Aorta (tissue), 5 donors: Measurements from ENCODE around the gene ZCCHC17. TPM values are rescaled to one million over a fixed set of nuclear protein-coding genes. Genes with fewer than 3 reads are reported as not detected.
A peak's percentile ranks its signal among the peaks of the same experiment; 100 is the strongest.

Experiments used
- ATAC-seq: fragments of 200-7000 bp; cut with Tn5 transposase; one replicate; pipeline ENCODE4 v1.9.1; 2022; ENCODE audit warnings: moderate library complexity; ENCODE audit not compliant: low FRiP score
- DNase-seq, 2 donors: peaks; one replicate each; pipeline ENCODE4 v3.0.0-alpha.2; 2020
- H3K27ac ChIP-seq, 2 donors: one replicate each; pipeline ENCODE4 v1.5.1; 2013; ENCODE audit warnings: low read length in 2 of 2, mild to moderate bottlenecking in 2 of 2, moderate library complexity in 2 of 2, control low read depth in 1 of 2, inconsistent platforms in 1 of 2, low read depth in 1 of 2
- H3K27me3 ChIP-seq, 2 donors: one replicate each; pipeline ENCODE4 v1.6.1; 2013; ENCODE audit warnings: control low read depth in 1 of 2, low read length in 1 of 2, mild to moderate bottlenecking in 1 of 2, moderate library complexity in 1 of 2; ENCODE audit not compliant: insufficient read depth in 2 of 2, control insufficient read depth in 1 of 2
- H3K36me3 ChIP-seq, 2 donors: one replicate each; pipeline ENCODE4 v1.6.1; 2013; ENCODE audit warnings: control low read depth in 1 of 2, low read length in 1 of 2, mild to moderate bottlenecking in 1 of 2; ENCODE audit not compliant: insufficient read depth in 2 of 2, control insufficient read depth in 1 of 2
- H3K4me1 ChIP-seq, 2 donors: one replicate each; pipeline ENCODE4 v1.6.1; 2013; ENCODE audit warnings: low read length in 2 of 2, control low read depth in 1 of 2, mild to moderate bottlenecking in 1 of 2, moderate library complexity in 1 of 2; ENCODE audit not compliant: insufficient read depth in 2 of 2, control insufficient read depth in 1 of 2
- H3K4me3 ChIP-seq, 2 donors: one replicate each; pipeline ENCODE4 v1.5.1; 2013; ENCODE audit warnings: low read length in 2 of 2, control low read depth in 1 of 2, mild to moderate bottlenecking in 1 of 2
- H3K9me3 ChIP-seq: one replicate; pipeline ENCODE4 v1.6.1; 2013; ENCODE audit warnings: mild to moderate bottlenecking, low read length; ENCODE audit not compliant: control insufficient read depth
- WGBS, 2 donors: extraction: QIAGEN DNeasy Blood & Tissue Kit; methylation state at CpG; one replicate each; pipeline ENCODE4 v1.1.7; 2013; 5-methylcytosine and 5-hydroxymethylcytosine counted together
- intact Hi-C, 2 donors: fragments of 100-400 bp; cut with DNase I; formaldehyde crosslinking; loops; one replicate each; pipeline versions ENCODE4 v1.14.2 to v1.15.0; 2022
- polyA plus RNA-seq, 2 donors: library from polyadenylated mRNA; stranded (reverse); fragments of 200-250 nt; gene quantifications; one replicate each; pipeline ENCODE4 v1.2.3, GENCODE V29; 2013
- total RNA-seq, 2 donors: library from RNA; stranded (reverse); fragmentation: NEBNext Ultra II Directional; extraction: Animal tissue kit (Norgen Biotek cat#: 25700); gene quantifications; one replicate each; pipeline ENCODE4 v1.2.1, GENCODE V29; 2021
- donor health status: healthy with polysubstance abuse.
- donor health status: Bipolar disorder and iron deficiency.
- donor health status: DM: no; HTN: no; CAD: no.
- donor health status: DM: no; HTN: no; CAD: no.
- donor health status: DM: yes; HTN: yes; CAD: no.

Gene ZCCHC17
- total and polyA plus RNA-seq, 4 donors = 17.7 to 31.7 (median 25.5) TPM

GRCh38 chr1:31412205-31412604 lies 115.4 kb downstream of the ZCCHC17 start:
- H3K9me3 ChIP-seq = no peaks in the 10 kb centered on the region
- no peak for ATAC-seq
- H3K27ac ChIP-seq = no peak overlapping the region
- H3K4me1 ChIP-seq = no peaks in the 10 kb centered on the region
- no peak for DNase-seq
- intact Hi-C loops = loop anchor here in 1 of 2 donors (10.0 kb wide), 1 partner anchor 117 kb away; the partner anchor contains the start of genes SNRNP40 and ZCCHC17
- no peak overlapping the region for H3K4me3 ChIP-seq
- no peaks in the 10 kb centered on the region for H3K36me3 ChIP-seq
- 59 to 60% methylated on average over 2 of the region's 2 CpGs for WGBS, 2 donors
- no peaks in the 10 kb centered on the region for H3K27me3 ChIP-seq

- H3K4me1 ChIP-seq = no peaks in the 10 kb centered on the region
- WGBS, 2 donors = 2 to 3% methylated on average over 40 to 63 of the region's 63 CpGs
- no peaks in the 10 kb centered on the region for H3K9me3 ChIP-seq
- intact Hi-C loops = loop anchor here in 1 of 2 donors (10.0 kb wide), 1 partner anchor 118 kb away; the partner anchor contains the start of genes SNRNP40 and ZCCHC17
- no peak within 1 kb of the TSS for H3K27ac ChIP-seq
- DNase-seq (no peak), ATAC-seq (peak; percentile 42)
- no peaks in the 10 kb centered on the region for H3K27me3 ChIP-seq
- peak within 1 kb of the TSS; percentile 39 to 55 for H3K4me3 ChIP-seq
- no peaks in the 10 kb centered on the region for H3K36me3 ChIP-seq
Measured at GRCh38 chr1:31412732-31413404, 116.0 kb downstream of the ZCCHC17 start, which contains the start of gene SERINC2. Gene SERINC2, plus strand, starts transcription at chr1:31413213. Its CDS starts 53 bp downstream, at chr1:31413266.

- H3K27me3 ChIP-seq = no peaks in the 10 kb centered on the region
- H3K36me3 ChIP-seq = no peaks in the 10 kb centered on the region
- DNase-seq = peak; percentile 85 to 91
- 0 to 1% methylated on average over 51 to 54 of the region's 54 CpGs for WGBS, 2 donors
- ATAC-seq = peak; percentile 63
- intact Hi-C loops = loop anchor here in 1 of 2 donors (10.0 kb wide), 1 partner anchor 119 kb away; the partner anchor contains the start of genes SNRNP40 and ZCCHC17
- H3K4me1 ChIP-seq = no peaks in the 10 kb centered on the region
- no peaks in the 10 kb centered on the region for H3K9me3 ChIP-seq
- H3K27ac ChIP-seq = no peak overlapping the region
- H3K4me3 ChIP-seq = peak overlapping the region; percentile 39 to 55
Measured at GRCh38 chr1:31413405-31414001, 116.7 kb downstream of the ZCCHC17 start.

Other genes starting within 250 kb of the ZCCHC17 start
- gene PUM1, start 231.3 kb upstream of the ZCCHC17 start, total RNA-seq = 100 to 1,000 TPM; 105 to 120 TPM
- gene PUM1, start 231.3 kb upstream of the ZCCHC17 start, polyA plus RNA-seq = 10 to 100 TPM; 13.1 to 21.8 TPM
- gene NKAIN1, start 57.1 kb upstream of the ZCCHC17 start, total RNA-seq = under 1 TPM in 1 of 2 donors, not detected in 1; 0.30 TPM
- gene NKAIN1, start 57.1 kb upstream of the ZCCHC17 start, polyA plus RNA-seq = not detected
- 10 to 100 TPM; 31.2 to 32.8 TPM for gene SNRNP40, start 244 bp upstream of the ZCCHC17 start, total RNA-seq
- 10 to 100 TPM; 19.8 to 21.2 TPM for gene SNRNP40, start 244 bp upstream of the ZCCHC17 start, polyA plus RNA-seq
- 10 to 100 TPM; 30.8 to 82.0 TPM for gene FABP3, start 76.0 kb downstream of the ZCCHC17 start, total RNA-seq
- 10 to 100 TPM in 1 of 2 donors, 1 to 10 TPM in 1; 6.9 to 50.7 TPM for gene FABP3, start 76.0 kb downstream of the ZCCHC17 start, polyA plus RNA-seq
- gene SERINC2, start 116.2 kb downstream of the ZCCHC17 start, total RNA-seq = 1 to 10 TPM; 2.5 to 3.7 TPM
- 10 to 100 TPM in 1 of 2 donors, 1 to 10 TPM in 1; 3.3 to 20.7 TPM for gene SERINC2, start 116.2 kb downstream of the ZCCHC17 start, polyA plus RNA-seq